Esophagus squamous epithelium (tissue), 4 donors: ENCODE results near the gene KL.

Experiments
- CTCF ChIP-seq, 6 experiments: fragments of 450-650 bp in 4 of 6; fragments of 200-600 bp in 2 of 6; sonication (generic) in 2 of 6; IDR thresholded peaks; one replicate each; pipeline ENCODE4 v1.5.1; 2016 to 2019; ENCODE audit warnings: antibody characterized with exemption in 6 of 6, mild to moderate bottlenecking in 4 of 6, moderate library complexity in 4 of 6
- POLR2A ChIP-seq, 4 donors: fragments of 450-650 bp; IDR thresholded peaks; one replicate each; pipeline ENCODE4 v1.6.1; 2017; ENCODE audit warnings: antibody characterized with exemption in 4 of 4, mild to moderate bottlenecking in 4 of 4, moderate library complexity in 3 of 4

- TF ChIP-seq CTCF (IDR thresholded peaks at IDR 0.05) (no peak), POLR2A (IDR thresholded peaks at IDR 0.05) (no peak)
Observed at GRCh38 chr13:32976056-32976805, 40.0 kb upstream of the KL start.
